ENCODE results near the gene PKNOX2. TPM values are rescaled to one million over a fixed set of nuclear protein-coding genes. Genes with fewer than 3 reads are reported as not detected.

Gene PKNOX2
- total RNA-seq, 2 experiments from 2014 or later: not detected

- POLR2A ChIA-PET: no interaction called here
- Histone ChIP-seq H3K4me2 (ENCODE audit: low read length) (no peak overlapping the region), H3K9me3 (ENCODE audit: low read length) (no peaks in the 10 kb centered on the region), H2AFZ (ENCODE audit: low read length) (no peak overlapping the region), H3K36me3 (ENCODE audit: insufficient read depth, low read length) (no peaks in the 10 kb centered on the region), H3K27ac (ENCODE audit: low read depth, low read length, poor library complexity, severe bottlenecking) (no peak overlapping the region), H3K4me1 (ENCODE audit: insufficient read depth, low read length, poor library complexity, severe bottlenecking) (no peaks in the 10 kb centered on the region), H4K20me1 (ENCODE audit: insufficient read depth, low read length) (no peaks in the 10 kb centered on the region), H3K4me3 (ENCODE audit: low read depth, low read length, poor library complexity, severe bottlenecking) (no peak overlapping the region), H3K79me2 (ENCODE audit: insufficient read depth, low read depth, low read length) (no peaks in the 10 kb centered on the region), H3K9me2 (ENCODE audit: insufficient read depth, low read length) (no peaks in the 10 kb centered on the region)
- DNase-seq (ENCODE audit: low spot score): no peak
- intact Hi-C loops (cut with micrococcal nuclease; ENCODE audit: unreplicated experiment): no loop called here
- CTCF ChIA-PET (ENCODE audit: unreplicated experiment): no interaction called here
- TF ChIP-seq EZH2phosphoT487 (IDR thresholded peaks at IDR 0.05; ENCODE audit: borderline replicate concordance, low read depth, low read length): no peak
- no peak for TF ChIP-seq CTCF (conservative IDR thresholded peaks at IDR 0.05; ENCODE audit: low read length)
- BruUV-seq (replicated peaks): no TSS peak
These were observed 8.8 kb upstream of the PKNOX2 start for GRCh38 chr11:125155767-125156166.

GRCh38 chr11:125156346-125157117 lies 8.0 kb upstream of the PKNOX2 start:
- intact Hi-C loops (cut with micrococcal nuclease; ENCODE audit: unreplicated experiment): no loop called here
- Histone ChIP-seq H3K9me3 (ENCODE audit: low read length) (no peaks in the 10 kb centered on the region), H3K9me2 (ENCODE audit: insufficient read depth, low read length) (no peaks in the 10 kb centered on the region), H3K27ac (ENCODE audit: low read depth, low read length, poor library complexity, severe bottlenecking) (no peak overlapping the region), H3K4me3 (ENCODE audit: low read depth, low read length, poor library complexity, severe bottlenecking) (no peak overlapping the region), H3K36me3 (ENCODE audit: insufficient read depth, low read length) (no peaks in the 10 kb centered on the region), H2AFZ (ENCODE audit: low read length) (no peak overlapping the region), H3K4me2 (ENCODE audit: low read length) (no peak overlapping the region), H3K79me2 (ENCODE audit: insufficient read depth, low read depth, low read length) (no peaks in the 10 kb centered on the region), H3K4me1 (ENCODE audit: insufficient read depth, low read length, poor library complexity, severe bottlenecking) (no peaks in the 10 kb centered on the region), H4K20me1 (ENCODE audit: insufficient read depth, low read length) (no peaks in the 10 kb centered on the region)
- no peak for DNase-seq (ENCODE audit: low spot score)
- CTCF ChIA-PET (ENCODE audit: unreplicated experiment): no interaction called here
- POLR2A ChIA-PET: no interaction called here
- no peak for TF ChIP-seq EZH2phosphoT487 (IDR thresholded peaks at IDR 0.05; ENCODE audit: borderline replicate concordance, low read depth, low read length)
- no peak for TF ChIP-seq CTCF (conservative IDR thresholded peaks at IDR 0.05; ENCODE audit: low read length)
- BruUV-seq (replicated peaks): no TSS peak

GRCh38 chr11:125157118-125157733 lies 7.3 kb upstream of the PKNOX2 start:
- no peak for DNase-seq (ENCODE audit: low spot score)
- Histone ChIP-seq H3K4me1 (ENCODE audit: insufficient read depth, low read length, poor library complexity, severe bottlenecking) (no peaks in the 10 kb centered on the region), H3K4me2 (ENCODE audit: low read length) (no peak overlapping the region), H3K79me2 (ENCODE audit: insufficient read depth, low read depth, low read length) (no peaks in the 10 kb centered on the region), H3K9me3 (ENCODE audit: low read length) (no peaks in the 10 kb centered on the region), H3K9me2 (ENCODE audit: insufficient read depth, low read length) (no peaks in the 10 kb centered on the region), H3K4me3 (ENCODE audit: low read depth, low read length, poor library complexity, severe bottlenecking) (no peak overlapping the region), H2AFZ (ENCODE audit: low read length) (no peak overlapping the region), H3K36me3 (ENCODE audit: insufficient read depth, low read length) (no peaks in the 10 kb centered on the region), H3K27ac (ENCODE audit: low read depth, low read length, poor library complexity, severe bottlenecking) (no peak overlapping the region), H4K20me1 (ENCODE audit: insufficient read depth, low read length) (no peaks in the 10 kb centered on the region)
- no TSS peak for BruUV-seq (replicated peaks)
- POLR2A ChIA-PET: no interaction called here
- TF ChIP-seq EZH2phosphoT487 (IDR thresholded peaks at IDR 0.05; ENCODE audit: borderline replicate concordance, low read depth, low read length) (no peak), CTCF (conservative IDR thresholded peaks at IDR 0.05; ENCODE audit: low read length) (no peak)
- intact Hi-C loops (cut with micrococcal nuclease; ENCODE audit: unreplicated experiment): no loop called here
- CTCF ChIA-PET (ENCODE audit: unreplicated experiment): no interaction called here

Data from OCI-LY7 (cell line).